ENCODE results near the gene XRCC6. TPM values are rescaled to one million over a fixed set of nuclear protein-coding genes. Genes with fewer than 3 reads are reported as not detected.

XRCC6 gene
- polyA plus RNA-seq, 1 donor (not counting 4 experiments of a cell fraction or from before 2014, with no cell fraction given) = 247 TPM

- Histone ChIP-seq H2AFZ (ENCODE audit: control insufficient read depth, low read length) (no peak overlapping the region), H3K27me3 (ENCODE audit: control insufficient read depth, extremely low read depth, insufficient read depth, low read length) (no peaks in the 10 kb centered on the region), H3K36me3 (ENCODE audit: control insufficient read depth in 2 of 2, extremely low read depth in 1 of 2, insufficient read depth in 2 of 2, low read length in 2 of 2) (peaks cover 5 to 6% of the 10 kb centered on the region in 2 experiments), H3K4me2 (ENCODE audit: control insufficient read depth, extremely low read depth, insufficient read depth, low read depth, low read length) (no peak overlapping the region), H3K9me3 (ENCODE audit: control insufficient read depth, low read depth, low read length) (no peaks in the 10 kb centered on the region), H3K9ac (ENCODE audit: control insufficient read depth, extremely low read depth, insufficient read depth, low read length) (no peak overlapping the region), H3K4me3 (ENCODE audit: control insufficient read depth in 2 of 3, extremely low read depth in 1 of 3, insufficient read depth in 2 of 3, low read depth in 1 of 3, low read length in 3 of 3) (no peak overlapping the region), H3K9me1 (ENCODE audit: control insufficient read depth, extremely low read depth, insufficient read depth, low read length) (no peaks in the 10 kb centered on the region), H3K27ac (ENCODE audit: control insufficient read depth, insufficient read depth, low read length) (no peak overlapping the region), H4K20me1 (ENCODE audit: control insufficient read depth, extremely low read depth, insufficient read depth, low read length) (no peaks in the 10 kb centered on the region), H3K79me2 (ENCODE audit: control insufficient read depth, insufficient read depth, low read length) (peaks cover 32% of the 10 kb centered on the region), H3K4me1 (ENCODE audit: control insufficient read depth, extremely low read depth, insufficient read depth, low read length) (peaks cover 2% of the 10 kb centered on the region)
- DNase-seq (ENCODE audit: low read depth, low spot score) (no peak), FAIRE-seq (no peak)
- dilution Hi-C loops (cut with MboI; ENCODE audit: extremely low pct_ligation_motif_present, low sequenced_read_pairs) = no loop called here
- TF ChIP-seq CTCF (optimal IDR thresholded peaks at IDR 0.05 in 1 of 3, IDR thresholded peaks at IDR 0.05 in 1 of 3, conservative IDR thresholded peaks at IDR 0.05 in 1 of 3; ENCODE audit: extremely low read depth in 1 of 3, insufficient read depth in 2 of 3, low read length in 3 of 3) = no peak
- no peak for TF ChIP-seq EZH2 (IDR thresholded peaks at IDR 0.05; ENCODE audit: low read length)
Measured at GRCh38 chr22:41690476-41690875, 69.4 kb downstream of the XRCC6 start.

GRCh38 chr22:41695211-41695610, 74.1 kb downstream of the XRCC6 start:
- H3K4me2 ChIP-seq (ENCODE audit: control insufficient read depth, extremely low read depth, insufficient read depth, low read depth, low read length) = no peak overlapping the region
- H3K79me2 ChIP-seq (ENCODE audit: control insufficient read depth, insufficient read depth, low read length) = no peaks in the 10 kb centered on the region
- dilution Hi-C loops (cut with MboI; ENCODE audit: extremely low pct_ligation_motif_present, low sequenced_read_pairs) = no loop called here
- no peak overlapping the region for H3K4me3 ChIP-seq (ENCODE audit: control insufficient read depth in 2 of 3, extremely low read depth in 1 of 3, insufficient read depth in 2 of 3, low read depth in 1 of 3, low read length in 3 of 3)
- peaks cover 5 to 6% of the 10 kb centered on the region in 2 experiments for H3K36me3 ChIP-seq (ENCODE audit: control insufficient read depth in 2 of 2, extremely low read depth in 1 of 2, insufficient read depth in 2 of 2, low read length in 2 of 2)
- peaks cover 11% of the 10 kb centered on the region for H3K4me1 ChIP-seq (ENCODE audit: control insufficient read depth, extremely low read depth, insufficient read depth, low read length)
- FAIRE-seq (no peak), DNase-seq (ENCODE audit: low read depth, low spot score) (no peak)
- H3K27me3 ChIP-seq (ENCODE audit: control insufficient read depth, extremely low read depth, insufficient read depth, low read length) = no peaks in the 10 kb centered on the region
- no peaks in the 10 kb centered on the region for H3K9me1 ChIP-seq (ENCODE audit: control insufficient read depth, extremely low read depth, insufficient read depth, low read length)
- no peak overlapping the region for H3K9ac ChIP-seq (ENCODE audit: control insufficient read depth, extremely low read depth, insufficient read depth, low read length)
- no peak overlapping the region for H3K27ac ChIP-seq (ENCODE audit: control insufficient read depth, insufficient read depth, low read length)
- no peak for TF ChIP-seq EZH2 (IDR thresholded peaks at IDR 0.05; ENCODE audit: low read length)
- TF ChIP-seq CTCF (optimal IDR thresholded peaks at IDR 0.05 in 1 of 3, IDR thresholded peaks at IDR 0.05 in 1 of 3, conservative IDR thresholded peaks at IDR 0.05 in 1 of 3; ENCODE audit: extremely low read depth in 1 of 3, insufficient read depth in 2 of 3, low read length in 3 of 3) = no peak
- H4K20me1 ChIP-seq (ENCODE audit: control insufficient read depth, extremely low read depth, insufficient read depth, low read length) = no peaks in the 10 kb centered on the region
- H2AFZ ChIP-seq (ENCODE audit: control insufficient read depth, low read length) = no peak overlapping the region
- H3K9me3 ChIP-seq (ENCODE audit: control insufficient read depth, low read depth, low read length) = no peaks in the 10 kb centered on the region

Measured in keratinocyte (primary cell).